ENCODE measurements around the gene PIP4K2A.

DNA sequence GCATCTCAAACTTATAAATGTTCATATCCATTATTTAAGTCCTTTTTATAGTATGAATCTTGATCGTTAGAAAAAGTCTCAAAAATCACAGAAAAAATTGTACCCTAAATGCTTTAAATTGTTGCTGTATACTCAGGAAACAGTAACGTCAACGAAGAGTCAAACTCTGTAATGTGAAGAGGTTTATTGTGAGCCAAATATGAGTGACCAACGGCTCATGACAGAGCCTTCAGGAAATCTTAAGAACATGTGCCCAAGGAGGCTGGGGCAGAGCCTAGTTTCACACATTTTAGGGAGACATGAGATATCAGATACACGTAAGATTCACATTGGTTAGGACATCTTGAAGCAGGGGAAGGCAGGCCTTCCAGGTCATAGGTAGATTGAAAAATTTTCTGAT lies 86.1 kb downstream of the PIP4K2A start:
- TF ChIP-seq, protein P1, sequence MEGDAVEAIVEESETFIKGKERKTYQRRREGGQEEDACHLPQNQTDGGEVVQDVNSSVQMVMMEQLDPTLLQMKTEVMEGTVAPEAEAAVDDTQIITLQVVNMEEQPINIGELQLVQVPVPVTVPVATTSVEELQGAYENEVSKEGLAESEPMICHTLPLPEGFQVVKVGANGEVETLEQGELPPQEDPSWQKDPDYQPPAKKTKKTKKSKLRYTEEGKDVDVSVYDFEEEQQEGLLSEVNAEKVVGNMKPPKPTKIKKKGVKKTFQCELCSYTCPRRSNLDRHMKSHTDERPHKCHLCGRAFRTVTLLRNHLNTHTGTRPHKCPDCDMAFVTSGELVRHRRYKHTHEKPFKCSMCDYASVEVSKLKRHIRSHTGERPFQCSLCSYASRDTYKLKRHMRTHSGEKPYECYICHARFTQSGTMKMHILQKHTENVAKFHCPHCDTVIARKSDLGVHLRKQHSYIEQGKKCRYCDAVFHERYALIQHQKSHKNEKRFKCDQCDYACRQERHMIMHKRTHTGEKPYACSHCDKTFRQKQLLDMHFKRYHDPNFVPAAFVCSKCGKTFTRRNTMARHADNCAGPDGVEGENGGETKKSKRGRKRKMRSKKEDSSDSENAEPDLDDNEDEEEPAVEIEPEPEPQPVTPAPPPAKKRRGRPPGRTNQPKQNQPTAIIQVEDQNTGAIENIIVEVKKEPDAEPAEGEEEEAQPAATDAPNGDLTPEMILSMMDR (IDR thresholded peaks at IDR 0.05): no peak
- TF ChIP-seq POLR2A (IDR thresholded peaks at IDR 0.05) (no peak), EP300 (IDR thresholded peaks at IDR 0.05) (no peak)
